SK-N-MC (cell line): Measurements from ENCODE around the gene IL7R.

ENCODE experiments used
- EZH2 ChIP-seq: fragments of 200-600 bp; sonication (generic); IDR thresholded peaks from one replicate; pipeline ENCODE4 v1.6.1; 2017; ENCODE audit warnings: antibody characterized with exemption
- POLR2AphosphoS5 ChIP-seq: IDR thresholded peaks from 2 replicates; pipeline ENCODE4 v1.6.1; 2012; ENCODE audit warnings: mild to moderate bottlenecking, low read depth, low read length, borderline replicate concordance

GRCh38 chr5:35857606-35858205 lies 1.0 kb downstream of the IL7R start:
- no peak for TF ChIP-seq POLR2AphosphoS5
- TF ChIP-seq EZH2, result no peak
